GM21619 (cell line): ENCODE measurements around the gene OR13C2.
"Not testable (repeated sequence)": the region's sequence is repeated elsewhere in the genome, so short reads cannot be mapped to it uniquely, and the experiment has no call there.

ENCODE experiments used
- ATAC-seq: cut with Tn5 transposase; IDR thresholded peaks from one replicate; pipeline ENCODE4 v1.9.1; 2021; ENCODE audit not compliant: unreplicated experiment

OR13C2 gene

GRCh38 chr9:104605527-104605926, at the start of gene OR13C2:
Gene OR13C2 (minus strand): TSS chr9:104605627. CDS start chr9:104605627, 0 bp downstream.
- ATAC-seq = not testable (repeated sequence)

- no peak for ATAC-seq
Observed at GRCh38 chr9:104635456-104635855, 30.0 kb upstream of the OR13C2 start.

- ATAC-seq = no peak
Observed at GRCh38 chr9:104633976-104634520, 28.6 kb upstream of the OR13C2 start.

- ATAC-seq = not testable (repeated sequence)
Observed at GRCh38 chr9:104625964-104626363, 20.5 kb upstream of the OR13C2 start.

- no peak for ATAC-seq
Observed at GRCh38 chr9:104618104-104618503, 12.7 kb upstream of the OR13C2 start, which contains the start of gene OR13C9. Gene OR13C9 (minus strand): TSS chr9:104618204. CDS start chr9:104618204, 0 bp downstream.

GRCh38 chr9:104617418-104617817, 12.0 kb upstream of the OR13C2 start:
- no peak for ATAC-seq

- no peak for ATAC-seq
Observed at GRCh38 chr9:104611213-104611612, 5.8 kb upstream of the OR13C2 start.

GRCh38 chr9:104608336-104608735, 2.9 kb upstream of the OR13C2 start:
- no peak for ATAC-seq

GRCh38 chr9:104606152-104606551, 725 bp upstream of the OR13C2 start:
- ATAC-seq = no peak

- no peak for ATAC-seq
Observed at GRCh38 chr9:104604801-104605200, 626 bp downstream of the OR13C2 start.

GRCh38 chr9:104599313-104599712, 6.1 kb downstream of the OR13C2 start, which contains the start of gene OR13C5:
Gene OR13C5 (minus strand): TSS chr9:104599413. CDS start chr9:104599413, 0 bp downstream.
- ATAC-seq = not testable (repeated sequence)

- not testable (repeated sequence) for ATAC-seq
Observed at GRCh38 chr9:104598749-104599148, 6.7 kb downstream of the OR13C2 start.

GRCh38 chr9:104589626-104590025, 15.8 kb downstream of the OR13C2 start:
- no peak for ATAC-seq

- no peak for ATAC-seq
Observed at GRCh38 chr9:104586496-104587180, 18.8 kb downstream of the OR13C2 start.

- ATAC-seq = no peak
Observed at GRCh38 chr9:104580562-104580961, 24.9 kb downstream of the OR13C2 start.

- no peak for ATAC-seq
Observed at GRCh38 chr9:104577263-104577662, 28.2 kb downstream of the OR13C2 start.

GRCh38 chr9:104575456-104575855, 30.0 kb downstream of the OR13C2 start:
- no peak for ATAC-seq

GRCh38 chr9:104572612-104573011, 32.8 kb downstream of the OR13C2 start:
- ATAC-seq = no peak

- ATAC-seq = no peak
Observed at GRCh38 chr9:104568868-104569267, 36.6 kb downstream of the OR13C2 start, which contains the start of gene OR13C8. Gene OR13C8 (plus strand): TSS chr9:104569168. CDS start chr9:104569168, 0 bp downstream.

GRCh38 chr9:104564358-104564757, 41.1 kb downstream of the OR13C2 start:
- ATAC-seq = no peak

GRCh38 chr9:104556830-104557634, 48.4 kb downstream of the OR13C2 start:
- ATAC-seq = no peak

GRCh38 chr9:104555521-104555920, 49.9 kb downstream of the OR13C2 start:
- ATAC-seq = no peak
